Upper lobe of left lung (tissue), 4 donors: ENCODE data around the gene YTHDF2.

Experiments used
- CTCF ChIP-seq, 6 experiments: fragments of 450-650 bp in 4 of 6; fragments of 200-600 bp in 2 of 6; sonication (generic) in 2 of 6; IDR thresholded peaks; one replicate each; pipeline ENCODE4 v1.5.1; 2016 to 2019; ENCODE audit warnings: antibody characterized with exemption in 6 of 6
- POLR2A ChIP-seq, 4 donors: fragments of 450-650 bp; IDR thresholded peaks; one replicate each; pipeline ENCODE4 v1.5.1; 2016 to 2017; ENCODE audit warnings: antibody characterized with exemption in 4 of 4, mild to moderate bottlenecking in 2 of 4
- POLR2AphosphoS5 ChIP-seq, 2 donors: sonication (generic); formaldehyde crosslinking; IDR thresholded peaks; one replicate each; pipeline ENCODE4 v1.5.1; 2017; ENCODE audit warnings: antibody characterized with exemption in 2 of 2

- TF ChIP-seq CTCF (IDR thresholded peaks at IDR 0.05): no peak
- no peak for TF ChIP-seq POLR2A (IDR thresholded peaks at IDR 0.05)
- no peak for TF ChIP-seq POLR2AphosphoS5 (IDR thresholded peaks at IDR 0.05)
These were observed 53.8 kb downstream of the YTHDF2 start for GRCh38 chr1:28790377-28791035.
